ENCODE results near the gene SPOCK2. TPM values are rescaled to one million over a fixed set of nuclear protein-coding genes. Genes with fewer than 3 reads are reported as not detected.
"Not testable (repeated sequence)": the region's sequence is repeated elsewhere in the genome, so short reads cannot be mapped to it uniquely, and the experiment has no call there.

Gene SPOCK2
- total RNA-seq, 1 donor from 2014 or later: 3.4 TPM

DNA sequence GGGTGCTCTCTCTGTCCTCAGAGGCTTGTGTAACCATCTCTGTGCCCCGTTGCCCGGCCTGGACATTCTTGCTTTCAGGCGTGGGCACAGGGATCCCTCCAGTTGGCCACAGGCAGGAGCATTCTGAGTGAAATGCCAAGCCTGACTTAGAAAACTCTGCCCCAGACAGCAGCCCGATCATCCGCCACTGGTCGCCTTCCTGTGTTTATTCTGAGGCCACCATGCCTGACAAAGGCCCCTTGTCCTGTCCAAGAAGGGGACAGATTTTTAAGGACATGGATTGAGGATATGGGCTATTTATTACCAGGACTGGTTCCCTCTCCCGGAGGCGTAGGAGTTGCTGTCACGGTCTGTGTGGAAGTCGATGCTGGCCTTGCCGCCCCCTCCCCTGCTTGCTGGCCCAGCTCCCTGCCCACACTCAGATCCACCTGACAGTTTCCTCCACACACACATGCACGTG, 54.3 kb downstream of the SPOCK2 start:
- Mint-ChIP-seq H3K4me3 (ENCODE audit: unreplicated experiment) (no peak overlapping the region), H3K27ac (ENCODE audit: unreplicated experiment) (no peak overlapping the region), H3K27me3 (ENCODE audit: unreplicated experiment) (peaks cover 5% of the 10 kb centered on the region), H3K36me3 (ENCODE audit: low read depth, unreplicated experiment) (no peaks in the 10 kb centered on the region), H3K9me3 (ENCODE audit: unreplicated experiment) (no peaks in the 10 kb centered on the region), H3K4me1 (ENCODE audit: unreplicated experiment) (peaks cover 3% of the 10 kb centered on the region)
- DNase-seq (ENCODE audit: low spot score): no peak
- TF ChIP-seq, protein P1, sequence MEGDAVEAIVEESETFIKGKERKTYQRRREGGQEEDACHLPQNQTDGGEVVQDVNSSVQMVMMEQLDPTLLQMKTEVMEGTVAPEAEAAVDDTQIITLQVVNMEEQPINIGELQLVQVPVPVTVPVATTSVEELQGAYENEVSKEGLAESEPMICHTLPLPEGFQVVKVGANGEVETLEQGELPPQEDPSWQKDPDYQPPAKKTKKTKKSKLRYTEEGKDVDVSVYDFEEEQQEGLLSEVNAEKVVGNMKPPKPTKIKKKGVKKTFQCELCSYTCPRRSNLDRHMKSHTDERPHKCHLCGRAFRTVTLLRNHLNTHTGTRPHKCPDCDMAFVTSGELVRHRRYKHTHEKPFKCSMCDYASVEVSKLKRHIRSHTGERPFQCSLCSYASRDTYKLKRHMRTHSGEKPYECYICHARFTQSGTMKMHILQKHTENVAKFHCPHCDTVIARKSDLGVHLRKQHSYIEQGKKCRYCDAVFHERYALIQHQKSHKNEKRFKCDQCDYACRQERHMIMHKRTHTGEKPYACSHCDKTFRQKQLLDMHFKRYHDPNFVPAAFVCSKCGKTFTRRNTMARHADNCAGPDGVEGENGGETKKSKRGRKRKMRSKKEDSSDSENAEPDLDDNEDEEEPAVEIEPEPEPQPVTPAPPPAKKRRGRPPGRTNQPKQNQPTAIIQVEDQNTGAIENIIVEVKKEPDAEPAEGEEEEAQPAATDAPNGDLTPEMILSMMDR (IDR thresholded peaks at IDR 0.05; ENCODE audit: unreplicated experiment): no peak

- not testable (repeated sequence) for H3K4me1 Mint-ChIP-seq (ENCODE audit: unreplicated experiment); H3K4me3 Mint-ChIP-seq (ENCODE audit: unreplicated experiment); H3K27ac Mint-ChIP-seq (ENCODE audit: unreplicated experiment)
Observed at GRCh38 chr10:72032409-72033162, 55.8 kb downstream of the SPOCK2 start.

GRCh38 chr10:72031706-72032105, 56.6 kb downstream of the SPOCK2 start:
- TF ChIP-seq, protein P1 (IDR thresholded peaks at IDR 0.05; ENCODE audit: unreplicated experiment): no peak
- no peaks in the 10 kb centered on the region for H3K9me3 Mint-ChIP-seq (ENCODE audit: unreplicated experiment)
- H3K4me3 Mint-ChIP-seq (ENCODE audit: unreplicated experiment): no peak overlapping the region
- DNase-seq (ENCODE audit: low spot score): no peak
- H3K27ac Mint-ChIP-seq (ENCODE audit: unreplicated experiment): no peak overlapping the region
- H3K27me3 Mint-ChIP-seq (ENCODE audit: unreplicated experiment): peaks cover 5% of the 10 kb centered on the region
- no peaks in the 10 kb centered on the region for H3K36me3 Mint-ChIP-seq (ENCODE audit: low read depth, unreplicated experiment)
- peaks cover 3% of the 10 kb centered on the region for H3K4me1 Mint-ChIP-seq (ENCODE audit: unreplicated experiment)

More at GRCh38 chr10:72032409-72033162, 55.8 kb downstream of the SPOCK2 start:
- DNase-seq (ENCODE audit: low spot score); H3K9me3 Mint-ChIP-seq (ENCODE audit: unreplicated experiment); H3K27me3 Mint-ChIP-seq (ENCODE audit: unreplicated experiment); H3K36me3 Mint-ChIP-seq (ENCODE audit: low read depth, unreplicated experiment): not testable (repeated sequence)

- Mint-ChIP-seq H3K4me3 (ENCODE audit: unreplicated experiment) (no peak overlapping the region), H3K36me3 (ENCODE audit: low read depth, unreplicated experiment) (no peaks in the 10 kb centered on the region), H3K27me3 (ENCODE audit: unreplicated experiment) (peaks cover 2% of the 10 kb centered on the region), H3K9me3 (ENCODE audit: unreplicated experiment) (no peaks in the 10 kb centered on the region), H3K4me1 (ENCODE audit: unreplicated experiment) (peaks cover 3% of the 10 kb centered on the region), H3K27ac (ENCODE audit: unreplicated experiment) (no peak overlapping the region)
- TF ChIP-seq, protein P1 (IDR thresholded peaks at IDR 0.05; ENCODE audit: unreplicated experiment): no peak
- no peak for DNase-seq (ENCODE audit: low spot score)
Observed at GRCh38 chr10:72030762-72031543, 57.4 kb downstream of the SPOCK2 start.

DNA sequence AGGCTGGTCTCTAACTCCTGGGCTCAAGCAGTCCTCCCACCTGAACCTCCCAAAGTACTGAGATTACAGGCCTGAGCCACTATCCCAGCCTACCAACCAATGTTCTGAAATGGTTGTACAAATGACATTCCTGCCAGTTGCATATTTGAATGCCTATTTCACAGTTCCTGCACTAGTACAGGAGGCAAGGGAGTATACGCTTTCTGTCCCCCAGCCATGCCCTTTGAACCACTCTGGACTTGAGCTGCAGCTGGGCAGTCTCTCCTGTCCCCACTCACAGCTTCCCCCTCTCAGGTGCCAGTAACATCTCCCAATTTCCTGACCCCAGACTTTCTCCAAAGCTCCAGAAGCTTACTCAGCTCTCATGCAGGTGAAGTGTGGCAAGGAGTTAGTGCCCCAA, 58.9 kb downstream of the SPOCK2 start:
- no peak overlapping the region for H3K4me3 Mint-ChIP-seq (ENCODE audit: unreplicated experiment)
- peaks cover 3% of the 10 kb centered on the region for H3K27me3 Mint-ChIP-seq (ENCODE audit: unreplicated experiment)

More for the DNA sequence above, 58.9 kb downstream of the SPOCK2 start:
- no peak for DNase-seq (ENCODE audit: low spot score)
- no peak overlapping the region for H3K27ac Mint-ChIP-seq (ENCODE audit: unreplicated experiment)
- peaks cover 8% of the 10 kb centered on the region for H3K4me1 Mint-ChIP-seq (ENCODE audit: unreplicated experiment)
- H3K9me3 Mint-ChIP-seq (ENCODE audit: unreplicated experiment): no peaks in the 10 kb centered on the region
- H3K36me3 Mint-ChIP-seq (ENCODE audit: low read depth, unreplicated experiment): no peaks in the 10 kb centered on the region
- TF ChIP-seq, protein P1 (IDR thresholded peaks at IDR 0.05; ENCODE audit: unreplicated experiment): no peak

Data from endothelial cell (in vitro differentiated cells).